ENCODE results near the gene ANO8. TPM values are rescaled to one million over a fixed set of nuclear protein-coding genes. Genes with fewer than 3 reads are reported as not detected.

The ANO8 gene
- total and polyA plus RNA-seq, 2 donors (not counting 3 experiments of a cell fraction or from before 2014, with no cell fraction given): 3.5 to 6.8 TPM

- BruUV-seq (replicated peaks): no TSS peak
- Histone ChIP-seq H3K27me3 (ENCODE audit: control insufficient read depth in 2 of 2, insufficient read depth in 2 of 2, low read length in 2 of 2) (no peaks in the 10 kb centered on the region), H3K79me2 (ENCODE audit: control insufficient read depth, insufficient read depth, low read length) (no peaks in the 10 kb centered on the region), H3K36me3 (ENCODE audit: control insufficient read depth in 2 of 2, extremely low read depth in 1 of 2, insufficient read depth in 2 of 2, low read length in 2 of 2) (peaks cover 6 to 21% of the 10 kb centered on the region in 2 experiments), H3K4me2 (ENCODE audit: insufficient read depth, low read length) (no peak overlapping the region), H3K27ac (ENCODE audit: insufficient read depth, low read depth, low read length) (no peak overlapping the region), H2AFZ (ENCODE audit: low read depth, low read length) (no peak overlapping the region), H3K9me3 (replicated peaks; ENCODE audit: control insufficient read depth, insufficient read depth, low read length) (no peaks in the 10 kb centered on the region), H3K9ac (replicated peaks; ENCODE audit: extremely low read depth, insufficient read depth, low read length) (no peak overlapping the region), H3K4me3 (replicated peaks in 1 of 3; ENCODE audit: insufficient read depth in 1 of 3, low read depth in 1 of 3, low read length in 3 of 3) (no peak overlapping the region), H3K9me1 (replicated peaks; ENCODE audit: control insufficient read depth, extremely low read depth, insufficient read depth, low read length) (no peaks in the 10 kb centered on the region), H4K20me1 (replicated peaks; ENCODE audit: control insufficient read depth, extremely low read depth, insufficient read depth, low read length) (no peaks in the 10 kb centered on the region), H3K4me1 (ENCODE audit: control insufficient read depth, extremely low read depth, insufficient read depth, low read length) (no peaks in the 10 kb centered on the region)
- FAIRE-seq (no peak), DNase-seq (ENCODE audit: low read depth, low spot score) (no peak)
- TF ChIP-seq FOS (IDR thresholded peaks at IDR 0.05; ENCODE audit: borderline replicate concordance, insufficient read depth, low read length): no peak
- TF ChIP-seq, protein P1, sequence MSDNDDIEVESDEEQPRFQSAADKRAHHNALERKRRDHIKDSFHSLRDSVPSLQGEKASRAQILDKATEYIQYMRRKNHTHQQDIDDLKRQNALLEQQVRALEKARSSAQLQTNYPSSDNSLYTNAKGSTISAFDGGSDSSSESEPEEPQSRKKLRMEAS (IDR thresholded peaks at IDR 0.05; ENCODE audit: insufficient read depth, insufficient read length): no peak
- TF ChIP-seq GATA2 (IDR thresholded peaks at IDR 0.05; ENCODE audit: insufficient read depth, insufficient read length, low read depth, low read length): no peak
- no peak for TF ChIP-seq CTCF (IDR thresholded peaks at IDR 0.05; ENCODE audit: extremely low read depth in 1 of 2, insufficient read depth in 1 of 2, low read depth in 1 of 2, low read length in 2 of 2)
- TF ChIP-seq MYC (IDR thresholded peaks at IDR 0.05; ENCODE audit: low read depth, low read length): no peak
- TF ChIP-seq JUN (IDR thresholded peaks at IDR 0.05; ENCODE audit: borderline replicate concordance, insufficient read depth, insufficient read length, low read depth): no peak
- TF ChIP-seq POLR2A (IDR thresholded peaks at IDR 0.05; ENCODE audit: low read depth, low read length): no peak
- no peak for TF ChIP-seq EZH2 (IDR thresholded peaks at IDR 0.05; ENCODE audit: borderline replicate concordance, low read depth, low read length, severe bottlenecking)
- no peak for TF ChIP-seq POLR2AphosphoS5 (IDR thresholded peaks at IDR 0.05; ENCODE audit: insufficient read depth, low read depth, low read length)
- ChIA-PET CTCF (interaction anchor here (0.9 kb wide), 1 partner anchor 14 kb away, joined by 3 read pairs; the partner anchor contains the start of gene ANO8), POLR2A (no interaction called here)
- intact Hi-C loops (cut with micrococcal nuclease): no loop called here
- dilution Hi-C loops (cut with MboI; ENCODE audit: extremely low pct_ligation_motif_present, low sequenced_read_pairs): no loop called here
Measured at GRCh38 chr19:17320435-17320834, 14.2 kb downstream of the ANO8 start.

All from endothelial cell of umbilical vein (primary cell).